GM19455 (cell line): ENCODE measurements around the gene KRT33B.

Experiments
- ATAC-seq: cut with Tn5 transposase; IDR thresholded peaks from one replicate; pipeline ENCODE4 v1.9.1; 2021; ENCODE audit not compliant: unreplicated experiment

KRT33B gene

GRCh38 chr17:41326173-41327145, 43.2 kb downstream of the KRT33B start:
- ATAC-seq: no peak

DNA sequence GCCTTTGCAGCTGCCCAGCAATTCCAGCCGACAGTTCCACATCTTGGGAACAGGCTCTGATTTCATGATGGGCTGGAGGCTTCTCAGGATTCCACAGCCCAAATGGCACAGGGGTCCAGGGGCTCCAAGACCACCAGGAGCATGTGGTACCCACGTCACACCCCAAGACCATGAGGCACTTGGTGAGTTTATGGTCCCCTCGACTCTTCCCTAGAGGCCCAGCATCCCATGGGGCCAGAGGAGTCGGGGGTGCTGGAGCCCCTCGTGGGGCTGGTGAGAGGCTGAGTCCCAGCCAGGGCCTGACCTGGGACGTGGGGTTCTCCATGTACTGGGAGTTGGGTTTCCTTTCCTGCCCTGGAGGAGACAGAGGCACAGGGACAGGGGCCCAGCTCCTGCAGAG, 44.0 kb downstream of the KRT33B start:
- no peak for ATAC-seq

DNA sequence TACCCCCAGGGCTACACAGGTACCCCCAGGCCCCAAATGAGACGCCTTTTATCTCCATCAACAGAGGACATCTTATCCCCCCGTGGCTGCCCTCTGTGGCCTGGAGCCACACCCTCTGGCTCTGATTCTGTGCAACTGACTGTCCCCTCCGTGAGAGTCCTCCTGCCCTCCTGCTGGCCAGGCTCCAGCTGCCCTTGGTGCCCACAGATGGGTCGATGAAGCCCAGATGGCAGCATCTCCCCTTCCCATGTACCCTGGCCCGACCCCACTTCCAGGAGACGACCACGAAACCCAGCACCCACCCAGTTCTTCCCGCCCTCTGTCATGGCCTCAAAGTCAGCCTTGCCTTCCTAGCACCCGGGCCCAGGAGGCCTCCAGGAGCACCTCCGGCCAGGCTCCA, 44.5 kb downstream of the KRT33B start:
- no peak for ATAC-seq

- no peak for ATAC-seq
These were observed 45.2 kb downstream of the KRT33B start for GRCh38 chr17:41324180-41325075.

DNA sequence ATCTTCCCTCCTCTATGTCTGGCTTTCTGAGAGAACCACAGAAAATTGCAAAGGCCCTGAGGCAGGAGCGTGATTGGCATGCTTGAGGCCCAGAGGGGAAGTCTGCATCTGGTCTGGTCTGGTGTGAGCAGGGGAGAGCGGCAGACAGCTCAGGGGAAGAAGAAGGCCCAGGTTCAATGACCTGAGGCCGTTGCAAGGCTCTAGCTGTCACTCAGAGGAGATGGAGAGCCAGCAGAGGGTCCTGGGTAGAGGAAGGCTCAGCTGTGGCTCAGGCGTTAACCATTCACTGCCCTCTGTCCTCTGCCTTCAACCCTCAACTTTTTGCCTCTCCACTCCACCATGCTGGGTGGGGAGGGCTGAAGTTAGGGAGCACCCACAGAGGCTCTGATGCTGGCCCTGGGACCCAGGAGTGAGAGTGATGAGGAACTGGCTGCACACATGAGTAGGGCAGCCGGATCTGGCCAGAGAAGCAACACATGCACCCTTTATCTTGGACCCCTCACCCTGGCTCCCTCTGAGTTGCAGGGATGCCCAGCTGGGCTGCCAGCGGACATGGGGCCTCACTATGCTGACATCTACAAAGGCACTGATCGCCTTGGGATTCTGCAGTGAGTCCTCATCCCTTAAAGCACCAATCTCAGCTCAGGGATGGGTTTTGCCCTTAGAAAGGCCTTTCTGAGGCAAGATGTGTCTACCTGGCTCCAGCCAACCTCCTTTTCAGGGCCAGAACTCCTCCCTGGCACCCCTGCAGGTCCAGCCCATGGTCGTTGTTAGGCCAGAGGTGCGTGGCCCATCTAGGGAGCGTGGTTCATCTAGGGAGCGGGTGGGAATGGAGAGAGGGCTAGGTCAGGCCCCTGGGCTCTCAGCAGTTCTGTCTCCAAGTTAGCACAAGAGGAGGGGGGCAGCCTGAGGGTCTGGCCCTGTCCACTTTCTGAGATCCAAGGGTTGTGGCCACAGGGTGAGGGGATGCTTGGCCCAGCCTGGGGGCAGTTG, 46.4 kb downstream of the KRT33B start:
- no peak for ATAC-seq

DNA sequence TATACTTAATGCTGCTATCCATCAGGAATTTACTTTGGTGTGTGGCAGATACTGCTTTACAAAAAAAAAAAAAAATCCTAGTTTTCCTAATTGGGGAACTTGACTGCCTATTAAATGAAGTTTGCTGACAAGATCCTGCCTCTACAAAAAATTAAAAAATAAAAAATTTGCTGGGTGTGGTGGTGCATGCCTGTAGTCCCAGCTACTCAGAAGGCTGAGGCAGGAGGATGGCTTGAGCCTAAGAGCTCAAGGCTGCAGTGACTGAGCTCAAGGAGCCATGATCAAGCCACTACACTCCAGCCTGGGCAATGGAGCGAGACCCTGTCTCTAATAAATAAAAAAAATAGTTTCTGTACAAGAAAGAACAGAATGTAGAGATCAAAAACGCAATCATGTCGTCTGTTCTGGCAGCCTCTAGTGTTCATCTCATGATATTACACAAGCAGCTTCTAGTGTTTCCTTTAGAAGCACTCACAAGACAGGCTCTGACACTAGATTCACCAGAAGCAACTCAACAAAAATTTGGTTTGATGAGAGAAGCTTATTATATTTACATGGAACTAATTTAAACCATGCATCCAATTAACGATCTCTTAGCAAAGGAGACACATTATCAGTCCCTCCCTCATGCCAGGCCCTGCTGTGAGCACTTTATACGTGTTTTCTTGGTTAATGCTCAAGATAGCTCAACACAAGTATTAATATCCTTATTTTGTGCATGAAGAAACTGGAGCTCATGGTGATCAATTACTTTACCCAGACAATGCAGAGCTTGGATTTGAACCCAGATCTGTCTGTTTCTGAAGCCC, 47.3 kb downstream of the KRT33B start:
- ATAC-seq: no peak

DNA sequence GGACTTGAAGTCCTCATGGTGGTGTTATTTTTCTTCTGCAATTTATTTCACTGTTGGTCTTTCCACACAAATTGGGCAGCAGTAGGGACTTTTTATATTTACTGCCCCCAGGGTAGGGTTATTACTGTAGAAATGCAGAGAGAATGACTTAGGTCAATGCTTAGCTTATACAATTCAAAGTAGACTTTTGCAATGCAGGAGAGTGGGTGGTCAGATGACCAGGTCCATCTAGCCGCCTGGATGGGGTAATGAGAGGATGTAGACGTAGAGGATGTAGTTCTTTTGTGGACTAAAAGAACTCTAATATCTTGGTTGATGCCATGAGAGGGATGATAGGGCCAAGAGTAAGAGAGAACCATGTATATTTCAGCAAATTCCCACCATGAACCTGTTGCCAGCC, 51.4 kb downstream of the KRT33B start:
- ATAC-seq: no peak

DNA sequence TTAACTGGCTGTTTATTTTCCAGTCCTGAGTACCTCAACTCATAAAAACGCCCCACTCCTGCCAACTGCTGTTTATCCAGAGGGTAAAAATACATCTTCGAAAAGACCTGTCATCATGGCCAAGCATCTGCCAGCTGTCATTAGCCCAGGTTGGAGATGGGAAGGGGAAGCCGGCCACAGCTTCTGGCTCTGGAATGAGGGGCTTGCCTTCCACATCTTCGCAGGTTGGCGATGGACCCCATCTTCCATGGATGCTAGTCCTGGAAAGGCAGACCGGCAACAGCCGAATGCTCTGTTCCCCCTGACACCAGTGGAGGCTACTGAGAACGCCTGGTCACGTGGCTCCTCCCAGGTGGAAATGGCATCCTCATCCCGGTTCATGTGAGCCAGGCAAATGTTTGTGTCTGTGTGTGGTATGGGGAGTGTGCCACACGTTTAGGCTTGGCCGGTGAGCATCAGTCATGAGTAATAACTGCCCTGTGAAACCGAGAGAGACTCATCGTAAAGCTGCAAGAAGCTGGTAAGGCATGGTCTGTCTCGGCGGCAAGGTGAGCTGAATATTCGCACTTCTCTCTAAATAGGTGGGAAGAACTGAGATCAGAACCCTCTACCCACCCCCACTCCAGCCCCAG, 53.7 kb downstream of the KRT33B start:
- ATAC-seq: no peak

DNA sequence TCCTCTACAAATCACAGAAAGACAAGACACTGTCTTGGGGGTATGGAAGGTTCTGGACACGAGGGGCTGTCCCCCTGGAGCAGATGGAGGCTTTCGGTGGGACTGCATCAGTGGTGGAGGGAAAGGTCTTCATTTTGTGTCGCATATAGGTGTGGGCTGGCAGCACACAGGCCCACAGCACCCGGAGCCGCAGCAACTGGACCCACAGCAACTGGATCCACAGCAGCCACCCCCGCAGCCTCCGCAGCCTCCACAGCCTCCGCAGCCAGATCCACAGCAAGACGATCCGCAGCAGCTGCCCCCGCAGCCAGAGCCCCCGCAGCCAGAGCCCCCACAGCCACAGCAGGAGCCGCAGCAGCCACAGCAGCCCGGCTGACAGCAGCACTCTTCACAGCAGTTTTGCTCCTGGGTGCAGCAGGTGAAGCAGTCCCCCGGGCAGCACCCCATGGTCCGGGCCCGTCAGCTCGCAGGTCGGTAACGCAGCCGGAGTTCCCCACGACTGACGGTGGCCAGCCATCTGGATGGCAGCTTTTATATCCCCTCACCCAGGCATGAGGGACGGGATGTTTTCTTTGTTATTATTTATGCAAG, 54.3 kb downstream of the KRT33B start, which contains the start of gene KRTAP17-1:
Gene KRTAP17-1 (minus strand): TSS at position 507 of the 591 bp plus-strand sequence. CDS start 60 bp downstream, at position 447.
- no peak for ATAC-seq
